Gastrocnemius medialis (tissue), 4 donors: ENCODE data around the gene INPP5A.

Experiments
- CTCF ChIP-seq, 5 experiments: fragments of 450-650 bp in 3 of 5; fragments of 200-600 bp in 2 of 5; sonication (generic) in 2 of 5; IDR thresholded peaks in 4 of 5; conservative IDR thresholded peaks in 1 of 5; 1 replicate in 4 of 5; 2 replicates in 1 of 5; pipeline ENCODE4 v1.5.1; 2016 to 2019; ENCODE audit warnings: antibody characterized with exemption in 5 of 5, mild to moderate bottlenecking in 3 of 5, moderate library complexity in 3 of 5
- POLR2A ChIP-seq, 2 donors: fragments of 450-650 bp; IDR thresholded peaks; one replicate each; pipeline ENCODE4 v1.6.1; 2017; ENCODE audit warnings: antibody characterized with exemption in 2 of 2, mild to moderate bottlenecking in 2 of 2, moderate library complexity in 2 of 2

GRCh38 chr10:132580143-132580542 is 42.6 kb downstream of the INPP5A start:
- no peak for TF ChIP-seq CTCF (IDR thresholded peaks at IDR 0.05 in 4 of 5, conservative IDR thresholded peaks at IDR 0.05 in 1 of 5)
- TF ChIP-seq POLR2A (IDR thresholded peaks at IDR 0.05) = no peak
